HG03280 (cell line): Measurements from ENCODE around the gene ANGEL1.

Experiments
- ATAC-seq: cut with Tn5 transposase; IDR thresholded peaks from one replicate; pipeline ENCODE4 v1.9.1; 2021; ENCODE audit warnings: mild to moderate bottlenecking, moderate library complexity; ENCODE audit not compliant: unreplicated experiment

The ANGEL1 gene

DNA sequence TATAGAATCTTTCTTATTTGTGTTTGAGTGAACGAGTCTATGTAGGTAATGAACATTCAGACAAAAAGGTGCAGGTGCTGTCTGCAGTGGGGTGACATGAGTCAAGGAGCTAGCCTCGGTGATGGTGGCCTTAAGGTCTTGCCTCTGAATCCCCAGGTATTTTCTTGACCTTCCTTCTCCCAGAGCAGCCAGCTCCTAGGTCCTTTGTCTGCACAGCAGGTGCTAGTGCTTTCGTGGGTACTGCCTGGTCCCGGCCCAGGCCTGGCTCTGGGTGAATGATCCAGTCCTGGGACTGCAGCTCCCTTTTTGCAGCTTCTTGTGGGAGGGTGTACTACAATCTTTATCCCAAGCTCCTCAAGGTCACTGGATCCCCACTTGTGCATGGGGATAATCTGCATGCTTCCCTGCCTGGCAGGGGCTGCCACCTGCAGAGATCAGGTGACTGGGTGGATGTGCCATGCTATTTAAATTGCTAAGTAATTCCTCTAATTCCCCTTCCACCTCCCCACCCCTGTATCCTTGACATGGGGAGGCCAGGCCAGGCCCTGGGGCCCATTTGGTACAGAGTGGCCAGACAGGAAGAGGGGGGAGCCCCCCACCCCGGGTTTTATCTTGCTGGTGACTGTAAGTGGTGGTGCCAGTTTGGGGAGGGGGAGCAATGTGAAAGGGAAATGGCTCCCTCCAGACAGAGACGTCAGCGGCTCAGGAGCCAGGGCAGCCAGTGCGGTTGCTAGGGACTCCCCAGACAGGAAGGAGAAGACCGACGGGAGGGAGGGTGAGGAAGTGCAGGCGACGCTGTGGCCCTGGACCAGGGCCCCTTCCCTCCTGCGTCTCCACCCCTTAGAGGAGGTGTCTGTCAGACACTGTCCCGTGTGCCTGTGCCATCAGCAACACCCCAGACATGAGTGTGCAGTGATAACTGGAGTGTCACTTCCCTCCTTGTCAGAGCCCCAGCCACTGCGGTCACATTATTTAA, 44.7 kb downstream of the ANGEL1 start:
- ATAC-seq = no peak

DNA sequence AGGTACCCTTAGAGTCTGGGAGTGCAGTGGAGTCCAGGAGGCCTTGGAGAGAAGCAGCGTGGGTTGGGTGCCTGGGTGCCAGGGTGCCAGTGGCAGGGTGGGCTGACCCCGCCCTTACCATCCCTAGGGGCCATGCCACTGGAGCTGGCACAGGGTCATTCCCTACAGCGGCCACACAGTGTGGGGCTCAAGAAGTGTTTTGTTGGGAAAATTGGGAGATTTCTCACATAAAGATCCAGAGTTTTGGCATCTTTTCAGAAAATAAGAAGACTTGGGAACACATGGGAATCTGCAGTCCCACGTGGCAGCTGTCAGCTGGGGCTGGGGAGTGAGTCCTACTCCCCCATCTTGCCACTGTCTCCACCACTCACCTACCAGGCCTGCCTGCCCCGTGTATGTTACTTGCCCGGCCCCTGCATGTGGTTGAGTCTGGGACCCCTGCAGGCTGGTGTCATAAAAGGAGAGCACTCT, 47.2 kb downstream of the ANGEL1 start:
- no peak for ATAC-seq

GRCh38 chr14:76763096-76764041, 49.3 kb downstream of the ANGEL1 start:
- ATAC-seq = no peak

- no peak for ATAC-seq
These were observed 50.1 kb downstream of the ANGEL1 start for GRCh38 chr14:76762411-76763095.

GRCh38 chr14:76761960-76762410, 50.7 kb downstream of the ANGEL1 start:
- no peak for ATAC-seq

DNA sequence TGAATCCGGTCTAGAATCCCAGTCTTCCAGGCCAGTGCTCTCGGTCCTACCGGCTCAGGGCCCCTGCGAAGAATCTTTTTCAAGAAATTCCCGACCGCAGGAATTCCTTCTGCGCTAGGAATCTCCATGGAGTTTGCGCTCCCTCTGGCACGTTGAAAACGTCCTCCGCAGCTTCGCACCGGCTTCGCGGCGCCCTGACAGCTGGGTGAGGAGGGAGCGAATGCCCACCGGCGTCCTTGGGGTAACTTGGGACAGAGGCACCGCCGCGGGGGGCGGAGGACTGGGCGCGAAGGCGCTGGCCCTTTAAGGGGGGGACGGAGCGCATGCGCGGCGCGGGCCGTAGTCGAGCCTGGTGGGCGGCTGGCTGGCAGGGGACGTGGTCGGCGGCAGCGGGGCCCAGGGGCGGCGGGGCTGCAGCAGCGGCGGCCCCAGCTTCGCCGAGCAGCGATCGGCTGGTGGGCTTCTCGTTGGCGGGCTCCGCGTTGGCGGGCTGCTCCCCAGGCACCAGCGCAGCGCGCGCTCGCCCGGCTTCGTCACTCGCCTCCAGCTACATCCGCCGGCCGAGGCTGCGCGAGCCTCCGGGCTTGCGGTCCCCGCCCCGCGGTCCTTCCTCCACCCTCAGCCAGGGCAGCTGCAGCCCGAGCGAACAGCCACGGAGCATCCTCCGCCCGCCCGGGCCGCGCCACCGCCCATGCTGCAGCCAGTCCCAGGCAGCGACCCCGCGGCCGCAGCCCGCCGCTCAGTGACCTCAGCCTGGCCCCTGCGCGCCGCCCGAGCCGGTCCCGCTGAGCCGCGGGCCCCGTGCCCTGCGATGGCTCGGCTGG, 51.3 kb downstream of the ANGEL1 start, which contains the start of gene VASH1:
VASH1 (plus strand) TSS at position 333 of the 824 bp plus-strand sequence. CDS start 1,354 bp downstream, outside the sequence.
- ATAC-seq = peak; percentile 83

GRCh38 chr14:76760331-76761135, 52.1 kb downstream of the ANGEL1 start:
- no peak for ATAC-seq

DNA sequence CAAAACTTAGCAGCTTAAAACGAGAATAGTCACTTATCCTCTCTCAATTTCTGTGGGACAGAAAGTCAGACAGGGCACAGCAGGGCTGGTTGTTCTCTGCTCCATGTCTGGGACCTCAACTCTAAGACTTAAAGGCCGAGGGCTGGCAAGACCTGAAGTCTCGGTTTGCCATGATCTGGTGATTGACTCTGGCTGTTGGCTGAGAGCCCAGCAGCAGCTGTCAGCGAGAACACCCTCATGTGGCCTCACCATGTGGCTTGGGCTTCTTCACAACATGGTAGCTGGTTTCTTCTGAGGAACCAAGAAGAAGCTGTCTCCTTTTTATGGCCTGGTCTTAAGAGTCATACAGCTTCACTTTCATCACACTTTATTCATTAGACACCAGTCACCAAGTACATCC, 53.1 kb downstream of the ANGEL1 start:
- ATAC-seq = no peak

GRCh38 chr14:76756371-76756750, 56.3 kb downstream of the ANGEL1 start:
- no peak for ATAC-seq

DNA sequence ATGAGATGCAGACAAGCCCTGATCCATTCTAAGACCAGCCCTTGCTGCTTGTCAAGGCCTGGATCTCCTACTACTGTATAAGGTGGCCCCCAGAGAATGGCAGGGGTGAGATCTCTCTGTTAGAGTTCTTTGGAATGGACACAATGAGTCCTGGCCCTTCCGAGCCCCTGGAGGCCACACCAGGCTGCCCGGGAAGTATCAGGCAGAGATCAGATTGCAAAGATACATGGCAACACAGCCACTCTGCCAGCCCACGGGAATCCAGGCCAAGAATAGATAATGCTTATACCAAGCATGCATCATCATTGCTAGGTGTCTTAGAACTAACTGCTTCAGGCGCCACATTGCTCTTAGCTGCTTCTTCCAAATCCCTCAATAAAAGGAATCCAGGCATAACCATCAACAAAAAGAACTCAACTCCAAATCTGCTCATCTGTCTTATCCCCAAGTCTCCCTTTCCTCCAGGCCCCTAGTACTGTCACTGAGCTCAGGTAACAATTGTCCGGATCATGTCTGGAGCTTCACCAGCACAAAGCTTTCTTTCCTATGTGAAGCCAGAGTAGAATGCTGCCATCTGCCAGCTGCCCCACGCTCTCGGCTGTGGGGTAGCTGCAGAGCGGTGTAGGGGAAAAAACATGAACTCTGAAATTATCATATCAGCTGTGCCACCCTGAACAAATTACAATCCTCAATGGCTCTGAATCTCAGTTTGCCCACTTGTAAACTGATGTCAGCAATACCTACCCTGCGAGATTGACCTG, 56.9 kb downstream of the ANGEL1 start:
- ATAC-seq = no peak

- no peak for ATAC-seq
These were observed 58.1 kb downstream of the ANGEL1 start for GRCh38 chr14:76754586-76754985.

DNA sequence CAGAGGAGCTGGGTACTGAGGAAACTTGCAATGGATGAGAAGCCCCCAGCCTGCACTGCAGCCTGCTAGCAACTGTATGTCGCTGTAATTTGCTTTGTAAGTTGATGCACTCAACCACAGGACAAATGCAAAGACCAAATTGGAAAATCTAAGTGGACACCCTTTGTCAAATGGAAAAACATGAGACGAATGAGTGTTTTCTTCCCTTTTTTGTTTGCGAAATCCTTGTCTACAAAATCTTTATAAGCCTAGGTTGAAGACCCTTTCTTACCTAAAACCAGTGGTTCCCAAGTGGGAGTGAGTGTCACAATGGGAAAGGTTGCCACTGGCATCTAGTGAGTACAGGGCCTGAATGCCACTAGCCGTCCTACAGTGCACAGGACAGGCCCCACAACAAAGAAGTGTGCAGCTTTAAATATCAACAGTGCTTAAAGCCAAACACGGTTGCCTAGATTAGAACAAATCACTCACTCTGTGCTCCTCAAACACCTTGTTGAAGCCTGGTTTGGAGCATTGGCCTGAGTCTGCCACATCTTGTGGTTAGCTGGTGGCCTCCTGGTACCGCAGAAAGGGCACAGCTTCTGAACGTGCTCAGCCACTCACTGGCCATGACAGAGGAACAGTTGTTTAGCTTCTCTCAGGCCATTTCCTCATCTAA, 59.0 kb downstream of the ANGEL1 start:
- ATAC-seq = no peak

DNA sequence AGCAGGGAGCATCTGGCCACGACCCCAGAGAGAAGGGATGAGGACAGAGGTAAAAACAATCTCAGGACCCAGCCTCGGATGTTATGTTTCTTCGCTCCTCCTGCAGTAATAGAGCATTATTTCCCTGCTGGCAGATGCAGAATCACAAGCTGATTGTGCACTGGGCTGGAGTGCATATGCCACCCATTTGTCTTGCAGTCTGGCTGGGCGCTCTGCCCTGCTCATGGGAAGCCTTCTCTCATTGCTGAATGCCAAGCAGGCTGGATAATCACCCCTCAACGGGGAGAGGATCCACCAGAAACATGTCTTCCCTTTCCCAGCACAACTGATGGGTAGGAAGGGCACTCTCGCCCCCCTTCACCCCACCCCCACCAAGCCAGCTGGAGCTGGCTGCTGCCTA, 59.9 kb downstream of the ANGEL1 start:
- no peak for ATAC-seq

GRCh38 chr14:76742966-76743365, 69.7 kb downstream of the ANGEL1 start:
- no peak for ATAC-seq

DNA sequence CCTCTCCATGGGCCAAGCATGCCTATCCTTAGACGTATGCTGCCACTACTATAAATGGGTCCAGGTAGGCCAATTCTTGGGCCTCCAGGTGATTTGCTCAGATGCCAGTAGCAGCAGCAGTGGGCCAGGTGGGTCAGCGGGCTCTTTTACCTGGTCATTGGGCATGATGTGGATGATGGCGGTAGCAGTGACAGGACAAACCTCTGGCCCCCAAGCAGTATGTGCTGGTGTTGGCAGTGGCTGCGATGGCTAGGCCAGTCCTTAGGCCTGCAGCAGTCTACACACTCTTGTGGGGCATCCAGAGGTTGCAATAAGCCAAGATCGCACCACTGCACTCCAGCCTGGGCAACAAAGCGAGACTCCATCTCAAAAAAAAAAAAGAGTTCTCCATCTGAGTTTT, 70.5 kb downstream of the ANGEL1 start:
- ATAC-seq = no peak

GRCh38 chr14:76741074-76741473, 71.6 kb downstream of the ANGEL1 start:
- ATAC-seq = no peak
